Peyer's patch (tissue), 4 donors: Measurements from ENCODE around the gene UBQLN3. TPM values are rescaled to one million over a fixed set of nuclear protein-coding genes. Genes with fewer than 3 reads are reported as not detected.

ENCODE experiments used
- DNase-seq, 3 donors: peaks; one replicate each; pipeline ENCODE4 v3.0.0-alpha.2; 2017 to 2019
- H3K27ac ChIP-seq, 4 donors: fragments of 200-600 bp; sonication (generic); one replicate each; pipeline ENCODE4 v1.5.1; 2016 to 2019
- H3K27me3 ChIP-seq, 2 donors: fragments of 200-600 bp; sonication (generic); one replicate each; pipeline ENCODE4 v1.5.1; 2019
- H3K36me3 ChIP-seq, 3 donors: fragments of 200-600 bp; sonication (generic); one replicate each; pipeline ENCODE4 v1.5.1; 2016 to 2019
- H3K4me1 ChIP-seq, 4 donors: fragments of 200-600 bp; sonication (generic); one replicate each; pipeline ENCODE4 v1.5.1; 2016 to 2019
- H3K4me3 ChIP-seq, 4 donors: fragments of 200-600 bp; sonication (generic); 1 replicate in 3 of 4; 2 replicates in 1 of 4; pipeline ENCODE4 v1.5.1; 2016 to 2019; ENCODE audit warnings: mild to moderate bottlenecking in 1 of 4
- H3K9me3 ChIP-seq, 4 donors: fragments of 200-600 bp; sonication (generic); one replicate each; pipeline ENCODE4 v1.5.1; 2016 to 2019; ENCODE audit warnings: mild to moderate bottlenecking in 1 of 4
- CTCF ChIP-seq, 6 experiments: fragments of 450-650 bp in 4 of 6; fragments of 200-600 bp in 2 of 6; sonication (generic) in 1 of 6; IDR thresholded peaks; one replicate each; pipeline ENCODE4 v1.5.1; 2017 to 2019; ENCODE audit warnings: antibody characterized with exemption in 6 of 6, mild to moderate bottlenecking in 3 of 6, moderate library complexity in 1 of 6
- POLR2A ChIP-seq, 2 donors: fragments of 450-650 bp; IDR thresholded peaks; one replicate each; pipeline ENCODE4 v1.5.1; 2017; ENCODE audit warnings: antibody characterized with exemption in 2 of 2, mild to moderate bottlenecking in 2 of 2, moderate library complexity in 2 of 2
- total RNA-seq, 4 donors: library from RNA; depleted of rRNA; stranded (reverse); fragments of >200 nt; gene quantifications; one replicate each; pipeline ENCODE4 v1.1.0, GENCODE V29; 2016

The UBQLN3 gene
- total RNA-seq, 4 donors from 2014 or later, result 0.53 to 5.8 TPM; not detected in 2

DNA sequence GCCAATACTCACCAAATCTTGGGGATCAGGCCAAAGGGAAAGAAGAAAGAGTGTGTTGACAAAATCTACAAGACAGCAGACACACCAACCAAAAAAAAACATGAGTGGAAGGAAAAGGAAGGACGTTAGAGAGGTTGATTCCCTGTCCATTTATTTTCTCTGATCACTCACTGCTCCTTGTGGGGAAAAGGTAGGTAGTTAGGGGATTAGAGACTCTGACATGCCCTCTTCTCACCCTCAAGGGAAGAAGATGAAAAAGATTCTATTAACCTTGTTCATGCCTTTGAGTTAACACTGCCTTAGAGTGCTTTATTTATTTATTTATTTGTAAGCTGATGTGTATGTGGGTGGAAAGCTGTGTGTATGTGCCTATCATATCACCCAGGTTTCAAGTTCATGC is 38.7 kb upstream of the UBQLN3 start, which contains the start of gene OR52H1:
TSS of gene OR52H1 (minus strand) at position 101 of the 400 bp plus-strand sequence. CDS start 3,035 bp downstream, outside the sequence.
- Histone ChIP-seq H3K9me3 (no peaks in the 10 kb centered on the region), H3K36me3 (no peaks in the 10 kb centered on the region), H3K4me1 (no peaks in the 10 kb centered on the region), H3K4me3 (no peak within 1 kb of the TSS), H3K27ac (no peak within 1 kb of the TSS), H3K27me3 (no peaks in the 10 kb centered on the region)
- no peak for TF ChIP-seq CTCF (IDR thresholded peaks at IDR 0.05)
- TF ChIP-seq POLR2A (IDR thresholded peaks at IDR 0.05), result no peak
- no peak for DNase-seq

- no peak overlapping the region for H3K27ac ChIP-seq
- H3K27me3 ChIP-seq, result no peaks in the 10 kb centered on the region
- no peaks in the 10 kb centered on the region for H3K4me1 ChIP-seq
- no peak for DNase-seq
- TF ChIP-seq CTCF (IDR thresholded peaks at IDR 0.05) (no peak), POLR2A (IDR thresholded peaks at IDR 0.05) (no peak)
- H3K9me3 ChIP-seq, result no peaks in the 10 kb centered on the region
- H3K4me3 ChIP-seq, result no peak overlapping the region
- H3K36me3 ChIP-seq, result no peaks in the 10 kb centered on the region
Measured at GRCh38 chr11:5547982-5548381, 38.2 kb upstream of the UBQLN3 start.

GRCh38 chr11:5546457-5546856 is 36.7 kb upstream of the UBQLN3 start:
- TF ChIP-seq CTCF (IDR thresholded peaks at IDR 0.05) (no peak), POLR2A (IDR thresholded peaks at IDR 0.05) (no peak)
- Histone ChIP-seq H3K36me3 (no peaks in the 10 kb centered on the region), H3K4me1 (no peaks in the 10 kb centered on the region), H3K27ac (no peak overlapping the region), H3K9me3 (no peaks in the 10 kb centered on the region), H3K4me3 (no peak overlapping the region), H3K27me3 (no peaks in the 10 kb centered on the region)
- DNase-seq, result no peak

DNA sequence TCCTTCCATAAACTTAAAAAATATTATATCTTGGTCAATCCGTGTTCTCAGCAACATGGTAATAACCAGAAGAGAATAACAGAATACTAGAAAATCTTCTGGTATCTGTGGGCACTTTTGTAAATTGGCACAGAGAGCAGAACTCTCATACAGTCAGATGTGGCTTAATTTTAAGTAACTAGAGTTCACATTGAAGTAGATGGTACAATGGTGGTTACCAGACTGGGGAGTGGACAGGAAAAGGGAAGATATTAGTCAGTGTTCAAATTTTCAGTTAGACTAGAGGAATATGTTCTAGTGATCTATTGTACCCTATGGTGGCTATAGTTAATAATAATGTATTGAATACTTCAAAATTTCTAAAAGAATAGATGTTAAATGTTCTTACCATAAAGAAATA is 31.7 kb upstream of the UBQLN3 start:
- no peak for DNase-seq
- no peak overlapping the region for H3K4me3 ChIP-seq
- no peak overlapping the region for H3K27ac ChIP-seq
- no peaks in the 10 kb centered on the region for H3K36me3 ChIP-seq
- H3K4me1 ChIP-seq, result no peaks in the 10 kb centered on the region
- no peaks in the 10 kb centered on the region for H3K27me3 ChIP-seq
- no peaks in the 10 kb centered on the region for H3K9me3 ChIP-seq
- no peak for TF ChIP-seq CTCF (IDR thresholded peaks at IDR 0.05)
- TF ChIP-seq POLR2A (IDR thresholded peaks at IDR 0.05), result no peak

DNA sequence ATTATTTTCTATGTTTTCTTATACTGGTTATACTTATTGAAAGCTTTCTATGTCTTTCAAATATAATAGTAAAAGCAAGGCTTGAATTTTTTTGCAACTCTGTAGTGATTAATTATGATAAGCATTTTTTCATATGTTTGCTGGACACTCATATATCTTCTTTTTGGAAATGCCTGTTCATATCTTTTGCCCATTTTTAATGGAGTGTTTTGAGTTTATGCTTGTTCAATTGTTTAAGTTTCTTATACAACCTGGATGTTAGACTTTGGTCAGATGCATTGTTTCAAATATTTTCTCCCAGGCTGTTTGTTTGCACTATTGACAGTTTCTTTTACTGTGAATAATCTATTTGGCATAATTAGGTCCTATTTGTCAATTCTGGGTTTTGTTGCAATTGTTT is 26.7 kb upstream of the UBQLN3 start:
- Histone ChIP-seq H3K36me3 (no peaks in the 10 kb centered on the region), H3K27ac (no peak overlapping the region), H3K4me3 (no peak overlapping the region), H3K9me3 (no peaks in the 10 kb centered on the region), H3K27me3 (no peaks in the 10 kb centered on the region), H3K4me1 (no peaks in the 10 kb centered on the region)
- DNase-seq, result no peak
- TF ChIP-seq POLR2A (IDR thresholded peaks at IDR 0.05) (no peak), CTCF (IDR thresholded peaks at IDR 0.05) (no peak)

- no peak for DNase-seq
- Histone ChIP-seq H3K27ac (no peak overlapping the region), H3K9me3 (no peaks in the 10 kb centered on the region), H3K27me3 (no peaks in the 10 kb centered on the region), H3K4me1 (no peaks in the 10 kb centered on the region), H3K36me3 (no peaks in the 10 kb centered on the region), H3K4me3 (no peak overlapping the region)
- no peak for TF ChIP-seq POLR2A (IDR thresholded peaks at IDR 0.05)
- no peak for TF ChIP-seq CTCF (IDR thresholded peaks at IDR 0.05)
Measured at GRCh38 chr11:5534046-5534445, 24.3 kb upstream of the UBQLN3 start.
